M059J (cell line): ENCODE measurements around the gene CBLN1. TPM values are rescaled to one million over a fixed set of nuclear protein-coding genes. Genes with fewer than 3 reads are reported as not detected.

Source experiments
- total RNA-seq: library from RNA; depleted of rRNA; stranded (reverse); fragments of >200 nt; shearing (Covaris generic); gene quantifications from 2 replicates; pipeline ENCODE4 v1.2.3, GENCODE V29; 2014; rRNA removed

CBLN1 gene
- total RNA-seq, 1 experiment from 2014 or later: not detected

Other genes starting within 250 kb of the CBLN1 start
- not detected in 2 replicates for gene C16orf78, start 92.0 kb upstream of the CBLN1 start, total RNA-seq